ENCODE data around the gene PTPRM.

PTPRM gene

DNA sequence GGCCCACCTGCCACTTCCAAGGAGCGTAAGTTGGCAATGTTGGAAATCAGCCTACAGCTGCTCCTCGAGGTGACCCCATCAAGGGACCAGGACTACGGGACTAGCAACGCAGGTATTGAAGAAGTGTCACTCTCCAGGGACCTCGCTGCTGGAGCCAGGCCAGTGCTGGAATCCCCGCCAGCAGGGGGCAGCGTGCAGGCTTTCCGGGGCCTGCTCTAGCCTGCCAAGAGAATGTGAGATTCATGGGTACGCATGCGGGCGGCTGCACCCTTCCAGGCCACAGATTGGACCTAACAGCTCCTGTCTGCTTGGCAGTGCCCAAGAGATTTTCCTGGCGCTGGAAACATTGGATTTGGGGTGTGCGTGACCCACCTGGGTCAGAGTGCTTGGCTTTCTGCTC lies 859.3 kb downstream of the PTPRM start:
- Histone ChIP-seq H3K27ac (no peak overlapping the region), H3K27me3 (no peaks in the 10 kb centered on the region), H3K9me3 (no peaks in the 10 kb centered on the region), H3K36me3 (no peaks in the 10 kb centered on the region), H3K4me1 (ENCODE audit: control insufficient read depth in 1 of 2, insufficient read depth in 1 of 2, low read depth in 1 of 2, low read length in 1 of 2) (no peaks in the 10 kb centered on the region), H3K4me3 (ENCODE audit: low read depth in 1 of 2, low read length in 1 of 2) (no peak overlapping the region)
- no peak for TF ChIP-seq CTCF (IDR thresholded peaks at IDR 0.05)

- H3K27ac ChIP-seq, result no peak overlapping the region
- H3K27me3 ChIP-seq, result no peaks in the 10 kb centered on the region
- no peaks in the 10 kb centered on the region for H3K9me3 ChIP-seq
- H3K36me3 ChIP-seq, result no peaks in the 10 kb centered on the region
- TF ChIP-seq CTCF (IDR thresholded peaks at IDR 0.05), result no peak
- no peaks in the 10 kb centered on the region for H3K4me1 ChIP-seq (ENCODE audit: control insufficient read depth in 1 of 2, insufficient read depth in 1 of 2, low read depth in 1 of 2, low read length in 1 of 2)
- H3K4me3 ChIP-seq (ENCODE audit: low read depth in 1 of 2, low read length in 1 of 2), result no peak overlapping the region
These were observed 860.2 kb downstream of the PTPRM start for GRCh38 chr18:8427339-8427738.

GRCh38 chr18:8428951-8429350 lies 861.8 kb downstream of the PTPRM start:
- no peak for TF ChIP-seq CTCF (IDR thresholded peaks at IDR 0.05)
- Histone ChIP-seq H3K27me3 (no peaks in the 10 kb centered on the region), H3K4me1 (ENCODE audit: control insufficient read depth in 1 of 2, insufficient read depth in 1 of 2, low read depth in 1 of 2, low read length in 1 of 2) (no peaks in the 10 kb centered on the region), H3K4me3 (ENCODE audit: low read depth in 1 of 2, low read length in 1 of 2) (no peak overlapping the region), H3K9me3 (no peaks in the 10 kb centered on the region), H3K36me3 (no peaks in the 10 kb centered on the region), H3K27ac (no peak overlapping the region)

DNA sequence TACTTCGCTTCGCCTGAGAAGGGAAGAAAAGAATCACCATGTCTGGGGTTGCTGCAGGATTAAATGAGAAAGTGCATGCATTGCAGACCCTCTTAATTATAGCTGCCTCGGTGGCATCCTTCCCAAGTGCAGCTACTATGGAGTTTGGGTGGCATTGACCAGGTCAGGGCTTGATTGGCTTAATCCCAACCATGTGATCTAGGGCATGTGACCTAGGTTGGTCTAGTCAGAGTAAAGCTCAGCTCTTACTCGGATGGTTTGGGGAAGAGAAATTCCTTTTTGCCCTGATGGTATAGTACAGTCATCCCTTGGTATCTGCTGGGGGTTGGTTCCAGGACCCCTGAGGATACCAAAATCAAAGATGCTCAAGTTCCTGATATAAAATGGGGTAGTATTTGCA lies 863.9 kb downstream of the PTPRM start:
- no peaks in the 10 kb centered on the region for H3K27me3 ChIP-seq
- TF ChIP-seq CTCF (IDR thresholded peaks at IDR 0.05), result no peak
- no peak overlapping the region for H3K4me3 ChIP-seq (ENCODE audit: low read depth in 1 of 2, low read length in 1 of 2)
- H3K9me3 ChIP-seq, result no peaks in the 10 kb centered on the region
- no peak overlapping the region for H3K27ac ChIP-seq
- no peaks in the 10 kb centered on the region for H3K4me1 ChIP-seq (ENCODE audit: control insufficient read depth in 1 of 2, insufficient read depth in 1 of 2, low read depth in 1 of 2, low read length in 1 of 2)
- no peaks in the 10 kb centered on the region for H3K36me3 ChIP-seq

- Histone ChIP-seq H3K27ac (no peak overlapping the region), H3K9me3 (no peaks in the 10 kb centered on the region), H3K4me3 (ENCODE audit: low read depth in 1 of 2, low read length in 1 of 2) (no peak overlapping the region), H3K4me1 (ENCODE audit: control insufficient read depth in 1 of 2, insufficient read depth in 1 of 2, low read depth in 1 of 2, low read length in 1 of 2) (no peaks in the 10 kb centered on the region), H3K27me3 (no peaks in the 10 kb centered on the region), H3K36me3 (no peaks in the 10 kb centered on the region)
- TF ChIP-seq CTCF (IDR thresholded peaks at IDR 0.05), result no peak
These were observed 866.2 kb downstream of the PTPRM start for GRCh38 chr18:8433323-8433722.

DNA sequence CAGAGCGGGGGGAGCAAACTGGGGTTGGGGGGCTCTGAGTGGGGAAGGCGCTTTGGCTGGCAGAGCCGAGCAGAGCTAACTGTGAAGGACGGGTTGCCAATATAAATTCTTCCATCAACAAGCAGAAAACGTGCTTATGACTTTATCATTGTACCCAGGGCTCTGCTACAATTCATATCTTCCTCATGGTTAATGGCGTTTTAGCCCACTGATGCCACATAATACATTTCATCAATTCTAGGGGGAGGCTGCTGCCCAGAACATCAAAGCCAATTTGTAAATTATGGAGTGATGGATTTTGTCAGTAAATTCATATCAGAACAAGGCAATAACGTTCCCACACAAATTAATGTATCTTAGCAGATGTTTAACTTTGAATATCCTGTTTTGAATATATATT lies 866.7 kb downstream of the PTPRM start:
- Histone ChIP-seq H3K4me1 (ENCODE audit: control insufficient read depth in 1 of 2, insufficient read depth in 1 of 2, low read depth in 1 of 2, low read length in 1 of 2) (no peaks in the 10 kb centered on the region), H3K27me3 (no peaks in the 10 kb centered on the region), H3K36me3 (no peaks in the 10 kb centered on the region), H3K4me3 (ENCODE audit: low read depth in 1 of 2, low read length in 1 of 2) (no peak overlapping the region), H3K9me3 (no peaks in the 10 kb centered on the region), H3K27ac (no peak overlapping the region)
- TF ChIP-seq CTCF (IDR thresholded peaks at IDR 0.05), result no peak

Measured in neutrophil (primary cell).